Naive thymus-derived CD8-positive, alpha-beta T cell (primary cell): ENCODE measurements around the gene CDC16. TPM values are rescaled to one million over a fixed set of nuclear protein-coding genes. Genes with fewer than 3 reads are reported as not detected.

Source experiments
- microRNA-seq: library from miRNA; unstranded; fragments of <30 nt; microRNA quantifications from one replicate; pipeline ENCODE4 v1.2.0, GENCODE V29; 2022; ENCODE audit warnings: borderline microRNAs expressed
- polyA plus RNA-seq, 3 donors: library from polyadenylated mRNA; unstranded; fragments of 300-500 nt; fragmentation: Illumina TruSeq; gene quantifications; one replicate each; pipeline ENCODE4 v1.2.3, GENCODE V29; 2021
- total RNA-seq, 8 experiments: library from RNA in 2 of 8; stranded (reverse) in 2 of 8; gene quantifications; one replicate each; pipeline ENCODE4 v1.2.3 and lab custom pipeline; 2021 to 2026

CDC16 gene
- total and polyA plus RNA-seq, 5 experiments from 2014 or later, result 12.9 to 143 (median 19.6) TPM

Small RNA genes lying within 50 kb of the gene (microRNA-seq; reads per million reads assigned to microRNA genes)
- not detected for gene MIR4502
- not detected for gene MIR548AR

Other genes with a start within 250 kb of the CDC16 start
- 100 to 1,000 TPM; 194 to 196 TPM for gene RASA3, start 102.3 kb upstream of the CDC16 start, total RNA-seq
- 100 to 1,000 TPM in 2 of 3 donors, 10 to 100 TPM in 1; 62.2 to 169 (median 105) TPM for gene RASA3, start 102.3 kb upstream of the CDC16 start, polyA plus RNA-seq
- 1 to 10 TPM; 1.5 to 2.0 TPM for gene CFAP97D2, start 55.6 kb upstream of the CDC16 start, total RNA-seq
- 1 to 10 TPM; 2.6 to 4.8 (median 3.7) TPM for gene CFAP97D2, start 55.6 kb upstream of the CDC16 start, polyA plus RNA-seq
- 100 to 1,000 TPM; 106 to 111 TPM for gene UPF3A, start 46.7 kb downstream of the CDC16 start, total RNA-seq
- gene UPF3A, start 46.7 kb downstream of the CDC16 start, polyA plus RNA-seq, result 10 to 100 TPM; 17.7 to 35.4 (median 20.9) TPM
- gene CHAMP1, start 79.6 kb downstream of the CDC16 start, total RNA-seq, result 10 to 100 TPM; 20.1 to 27.3 TPM
- gene CHAMP1, start 79.6 kb downstream of the CDC16 start, polyA plus RNA-seq, result 1 to 10 TPM; 4.4 to 7.5 (median 5.5) TPM